Measurements from ENCODE around the gene COA3. TPM values are rescaled to one million over a fixed set of nuclear protein-coding genes. Genes with fewer than 3 reads are reported as not detected.
A peak's percentile ranks its signal among the peaks of the same experiment; 100 is the strongest.

The COA3 gene, protein sequence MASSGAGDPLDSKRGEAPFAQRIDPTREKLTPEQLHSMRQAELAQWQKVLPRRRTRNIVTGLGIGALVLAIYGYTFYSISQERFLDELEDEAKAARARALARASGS
- polyA plus RNA-seq (2012; ENCODE audit: insufficient read depth, insufficient read length) = 45.3 TPM

GRCh38 chr17:42798383-42799380 is at the start of gene COA3, which contains the start of gene CNTD1:
TSS of gene COA3 (minus strand) at chr17:42798704. CDS start at chr17:42798681, 23 bp downstream.
TSS of gene CNTD1 (plus strand) at chr17:42798861. CDS start at chr17:42799068, 207 bp downstream.
- peak within 1 kb of the TSS; percentile 67 for H3K4me3 ChIP-seq (ENCODE audit: low read length)
- DNase-seq (ENCODE audit: low read depth, low spot score) = peak; percentile 49

DNA sequence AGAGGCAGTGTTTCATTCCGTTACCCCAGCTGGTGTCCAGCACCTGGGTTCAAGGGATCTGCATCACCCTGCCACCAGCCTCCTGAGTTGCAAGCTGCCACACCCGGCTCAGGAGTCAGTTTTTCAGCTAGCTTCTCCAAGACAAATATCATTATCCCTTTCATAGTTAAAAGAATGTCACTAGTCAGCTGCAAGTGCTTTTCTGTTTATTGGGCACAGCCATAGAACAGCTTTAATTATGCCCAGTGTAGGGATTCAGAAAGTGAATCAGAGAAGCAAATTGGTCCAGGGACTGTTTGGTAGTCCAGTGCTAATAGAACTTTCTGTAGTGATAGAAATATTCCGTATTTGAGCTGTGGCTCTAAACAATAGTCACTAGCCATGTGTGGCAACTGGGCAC is 49.6 kb upstream of the COA3 start:
- H3K4me3 ChIP-seq (ENCODE audit: low read length) = no peak overlapping the region
- DNase-seq (ENCODE audit: low read depth, low spot score) = no peak

DNA sequence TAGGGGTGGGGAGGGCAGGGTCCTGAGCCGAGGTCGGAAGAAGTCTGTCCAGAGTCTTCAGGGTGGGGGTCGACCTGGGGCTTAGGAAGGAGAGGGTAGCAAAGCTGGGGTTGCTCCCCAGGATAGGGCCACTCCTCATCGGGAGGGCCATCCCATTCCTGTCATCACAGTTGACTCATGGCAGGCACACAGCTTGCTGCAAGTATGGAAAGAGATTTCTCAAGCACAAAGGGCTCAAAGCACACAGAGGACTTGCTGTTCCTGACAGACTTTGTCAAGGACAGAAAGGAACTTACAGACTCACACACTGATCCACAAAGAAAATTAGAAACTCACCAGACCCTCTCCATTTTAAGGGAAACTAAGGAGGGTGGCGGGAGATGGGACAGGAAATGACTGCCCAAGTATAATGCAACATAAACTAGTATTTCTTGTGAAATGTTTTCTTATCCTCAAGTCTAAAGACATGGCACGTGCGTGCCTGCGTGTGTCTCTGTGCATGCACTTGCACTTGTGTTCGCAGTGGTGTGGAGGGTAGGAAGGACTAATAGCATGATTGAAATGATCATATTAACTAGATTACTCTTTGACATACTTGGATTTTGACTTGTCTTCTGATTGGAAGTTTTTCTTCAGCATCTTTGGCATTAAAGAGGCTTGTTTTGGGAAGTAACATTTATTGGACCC is 48.2 kb upstream of the COA3 start:
- H3K4me3 ChIP-seq (ENCODE audit: low read length) = no peak overlapping the region
- no peak for DNase-seq (ENCODE audit: low read depth, low spot score)

DNA sequence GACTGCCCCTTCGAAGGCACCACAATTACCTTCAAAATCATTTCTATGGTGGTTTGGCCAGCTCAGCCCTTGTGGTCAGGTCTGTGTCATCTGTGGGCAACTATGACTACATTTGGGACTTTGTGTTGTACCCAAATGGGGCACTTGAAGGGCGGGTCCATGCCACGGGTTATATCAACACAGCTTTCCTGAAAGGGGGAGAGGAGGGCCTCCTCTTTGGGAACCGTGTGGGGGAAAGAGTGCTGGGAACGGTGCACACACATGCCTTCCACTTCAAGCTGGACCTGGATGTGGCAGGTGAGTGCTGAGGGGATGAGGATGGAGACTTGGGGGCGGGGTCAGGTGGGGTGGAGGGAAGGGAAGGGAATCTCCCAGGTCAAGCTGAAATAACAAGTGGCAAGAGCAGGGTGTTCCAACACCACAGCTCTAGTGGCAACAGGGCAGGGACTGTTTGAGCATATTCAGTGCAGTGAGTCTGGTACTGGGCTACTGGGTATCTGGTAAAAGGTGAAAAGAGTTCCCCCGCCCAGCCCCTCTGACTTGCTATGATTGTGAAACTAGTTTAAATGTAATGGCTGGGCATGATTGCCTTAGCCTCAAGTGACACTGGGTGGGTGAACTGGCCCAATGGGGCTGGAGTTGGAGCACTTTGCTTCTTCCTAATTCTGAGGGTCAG is 47.6 kb upstream of the COA3 start:
- no peak for DNase-seq (ENCODE audit: low read depth, low spot score)
- H3K4me3 ChIP-seq (ENCODE audit: low read length) = no peak overlapping the region

GRCh38 chr17:42845556-42845917 is 47.0 kb upstream of the COA3 start:
- no peak overlapping the region for H3K4me3 ChIP-seq (ENCODE audit: low read length)
- no peak for DNase-seq (ENCODE audit: low read depth, low spot score)

DNA sequence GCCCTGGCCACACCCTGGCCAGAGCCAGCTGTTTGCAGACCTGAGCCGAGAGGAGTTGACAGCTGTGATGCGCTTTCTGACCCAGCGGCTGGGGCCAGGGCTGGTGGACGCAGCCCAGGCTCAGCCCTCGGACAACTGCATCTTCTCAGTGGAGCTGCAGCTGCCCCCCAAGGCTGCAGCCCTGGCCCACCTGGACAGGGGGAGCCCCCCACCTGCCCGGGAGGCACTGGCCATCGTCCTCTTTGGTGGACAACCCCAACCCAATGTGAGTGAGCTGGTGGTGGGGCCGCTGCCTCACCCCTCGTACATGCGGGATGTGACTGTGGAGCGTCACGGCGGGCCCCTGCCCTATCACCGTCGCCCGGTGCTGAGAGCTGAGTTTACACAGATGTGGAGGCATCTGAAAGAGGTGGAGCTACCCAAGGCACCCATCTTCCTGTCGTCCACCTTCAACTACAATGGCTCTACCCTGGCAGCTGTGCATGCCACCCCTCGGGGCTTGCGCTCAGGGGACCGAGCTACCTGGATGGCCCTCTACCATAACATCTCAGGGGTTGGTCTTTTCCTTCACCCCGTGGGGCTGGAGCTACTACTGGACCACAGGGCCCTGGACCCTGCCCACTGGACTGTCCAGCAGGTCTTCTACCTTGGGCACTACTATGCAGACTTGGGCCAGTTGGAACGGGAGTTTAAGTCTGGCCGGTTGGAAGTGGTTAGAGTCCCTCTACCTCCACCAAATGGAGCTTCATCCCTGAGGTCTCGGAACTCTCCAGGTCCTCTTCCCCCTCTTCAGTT is 46.5 kb upstream of the COA3 start:
- H3K4me3 ChIP-seq (ENCODE audit: low read length) = no peak overlapping the region
- DNase-seq (ENCODE audit: low read depth, low spot score) = no peak

DNA sequence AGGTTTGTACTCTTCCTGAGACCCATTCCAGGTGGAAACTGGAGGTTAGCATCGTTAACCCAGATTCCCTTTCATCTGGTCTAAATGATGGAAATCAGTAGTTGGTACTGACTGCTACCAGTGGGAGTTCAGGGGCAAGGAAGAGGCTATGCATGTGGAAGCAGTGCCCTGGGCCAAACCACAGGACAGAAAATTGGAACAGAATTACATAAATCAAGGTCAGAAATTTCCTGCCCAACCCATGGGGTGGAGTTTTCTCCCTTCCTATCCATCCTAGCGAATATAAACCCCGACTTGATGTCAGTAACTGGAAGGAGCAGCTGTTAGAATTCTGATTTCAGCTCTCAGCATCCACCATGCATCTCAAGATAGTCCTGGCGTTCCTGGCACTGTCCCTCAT is 45.8 kb upstream of the COA3 start, which contains the start of gene AOC2:
TSS of gene AOC2 (plus strand) at position 310 of the 400 bp plus-strand sequence. CDS start at position 357, 47 bp downstream.
- DNase-seq (ENCODE audit: low read depth, low spot score) = no peak
- H3K4me3 ChIP-seq (ENCODE audit: low read length) = no peak within 1 kb of the TSS

GRCh38 chr17:42843358-42843934 is 44.9 kb upstream of the COA3 start:
- no peak for DNase-seq (ENCODE audit: low read depth, low spot score)
- no peak overlapping the region for H3K4me3 ChIP-seq (ENCODE audit: low read length)

GRCh38 chr17:42841975-42842685 is 43.6 kb upstream of the COA3 start:
- H3K4me3 ChIP-seq (ENCODE audit: low read length) = no peak overlapping the region
- DNase-seq (ENCODE audit: low read depth, low spot score) = no peak

GRCh38 chr17:42835732-42836131 is 37.2 kb upstream of the COA3 start:
- no peak for DNase-seq (ENCODE audit: low read depth, low spot score)
- no peak overlapping the region for H3K4me3 ChIP-seq (ENCODE audit: low read length)

DNA sequence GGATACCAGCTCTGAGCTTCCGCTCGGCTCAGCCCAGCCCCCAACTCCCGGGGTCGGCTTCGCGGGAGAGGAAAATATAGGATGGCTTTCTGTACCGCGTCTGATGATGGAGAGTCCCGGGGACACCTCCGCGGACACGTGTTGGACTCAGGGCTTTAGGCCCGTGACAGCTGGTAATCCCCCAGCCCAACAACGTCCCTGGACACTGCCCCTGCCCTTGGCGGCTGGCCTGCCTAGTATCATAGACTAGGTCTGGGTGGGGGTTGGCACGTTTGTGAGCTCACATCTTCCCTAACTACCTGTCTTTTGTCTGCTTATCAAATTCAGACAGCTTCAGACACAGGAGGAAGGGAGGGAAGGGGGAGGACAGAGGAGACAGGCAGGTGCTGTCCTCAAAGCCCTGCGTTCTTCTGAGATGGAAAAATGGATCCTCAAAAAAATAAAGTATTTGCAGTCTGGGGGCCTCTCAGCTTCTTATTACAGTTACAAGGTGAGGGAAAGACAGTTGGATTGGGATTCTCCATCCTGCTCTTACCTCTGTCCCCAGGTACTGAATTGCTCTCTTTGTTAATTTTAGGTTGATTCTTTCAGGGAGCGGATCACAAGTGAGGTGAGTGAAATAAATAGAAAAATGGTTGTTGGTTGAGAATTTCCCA is 35.4 kb upstream of the COA3 start:
- peak overlapping the region; percentile 96 for H3K4me3 ChIP-seq (ENCODE audit: low read length)
- DNase-seq (ENCODE audit: low read depth, low spot score) = no peak

- DNase-seq (ENCODE audit: low read depth, low spot score) = peak; percentile 76
- H3K4me3 ChIP-seq (ENCODE audit: low read length) = peak within 1 kb of the TSS; percentile 96
Measured at GRCh38 chr17:42832934-42833766, 34.6 kb upstream of the COA3 start, which contains the start of gene PSME3. TSS of gene PSME3 (plus strand) at chr17:42833397. CDS start at chr17:42833632, 235 bp downstream.

- H3K4me3 ChIP-seq (ENCODE audit: low read length) = peak overlapping the region; percentile 96
- no peak for DNase-seq (ENCODE audit: low read depth, low spot score)
Measured at GRCh38 chr17:42832213-42832933, 33.9 kb upstream of the COA3 start.

DNA sequence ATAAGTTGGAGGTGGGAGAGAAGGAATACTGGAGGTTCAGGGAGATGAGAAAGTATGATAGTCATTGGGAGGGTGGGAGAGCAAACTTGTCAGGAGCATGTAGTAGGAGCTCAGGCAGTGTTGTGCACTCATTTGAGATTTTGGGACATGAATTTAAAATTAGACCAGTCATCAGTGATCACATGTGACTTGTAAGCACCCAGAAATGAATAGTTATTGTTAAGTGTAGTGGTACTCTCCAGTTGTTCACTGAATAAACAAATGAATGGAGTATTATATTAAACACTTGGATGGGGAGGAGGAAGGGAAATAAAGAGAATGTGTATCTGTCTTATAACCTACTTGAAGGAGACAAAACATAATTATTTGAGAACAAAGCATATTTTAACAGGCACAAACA is 32.5 kb upstream of the COA3 start:
- no peak for DNase-seq (ENCODE audit: low read depth, low spot score)
- H3K4me3 ChIP-seq (ENCODE audit: low read length) = no peak overlapping the region

DNA sequence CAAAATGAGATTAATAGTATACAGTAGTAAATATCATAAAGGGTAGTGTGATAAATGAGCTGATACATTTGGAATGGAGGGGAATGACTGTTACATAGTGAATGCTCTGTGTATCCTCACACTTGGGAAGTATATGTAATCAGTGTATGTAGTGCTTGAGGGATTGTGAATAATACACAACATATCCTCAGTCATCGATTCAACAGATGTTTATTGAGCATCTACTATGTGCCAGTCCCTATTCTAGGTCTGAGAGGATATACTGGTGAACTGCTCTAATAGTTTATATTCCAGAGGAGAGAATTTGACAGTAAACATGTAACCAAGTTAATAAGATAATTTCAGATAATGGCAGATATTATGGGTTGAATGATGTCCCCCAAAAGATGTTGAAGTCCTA is 29.0 kb upstream of the COA3 start:
- H3K4me3 ChIP-seq (ENCODE audit: low read length) = no peak overlapping the region
- DNase-seq (ENCODE audit: low read depth, low spot score) = no peak
